ENCODE data around the gene TMED4. TPM values are rescaled to one million over a fixed set of nuclear protein-coding genes. Genes with fewer than 3 reads are reported as not detected.

The TMED4 gene
- total and polyA plus RNA-seq, 2 of the 13 experiments (the other 11 are each of a cell fraction or from before 2014, with no cell fraction given): 81.4 to 109 TPM

DNA sequence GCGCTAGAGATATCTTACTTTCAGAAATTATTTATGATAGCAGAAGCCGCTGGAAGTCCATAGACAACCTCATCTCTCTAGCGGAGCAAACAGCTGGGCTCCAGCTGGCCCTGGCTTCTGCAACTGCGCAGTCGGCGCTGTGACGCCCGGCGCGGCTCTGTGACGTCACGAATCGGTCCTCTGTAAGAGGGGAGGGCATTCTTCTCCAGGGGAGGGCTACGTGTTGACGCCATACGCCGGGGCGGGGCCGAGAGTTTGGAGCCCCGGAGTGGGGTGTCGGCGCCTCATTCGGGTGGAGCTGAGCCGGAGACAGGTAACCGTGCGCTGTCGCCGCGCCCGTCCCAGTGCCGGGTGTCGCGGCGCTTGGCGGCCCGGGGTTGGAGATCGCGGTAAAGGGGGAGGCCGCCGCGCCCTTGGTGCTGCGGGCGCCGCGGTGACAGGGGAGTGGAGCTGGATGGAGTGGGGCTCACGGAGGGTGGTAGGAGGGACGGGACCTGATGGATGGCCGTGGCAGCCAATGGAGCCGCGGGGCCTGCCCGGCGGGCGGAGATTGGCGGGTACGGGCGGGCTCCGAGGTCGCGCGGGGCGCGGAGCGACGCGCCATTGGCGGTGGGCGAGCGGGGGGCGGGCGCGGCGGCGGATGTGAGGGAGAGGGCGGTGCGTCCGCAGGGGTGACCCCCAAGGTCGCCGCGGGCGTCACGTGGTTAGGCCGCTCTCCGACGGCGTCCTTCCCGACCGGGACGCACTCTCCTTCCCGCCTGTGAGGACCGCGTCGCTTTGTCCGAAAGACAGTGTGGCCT, 24.5 kb upstream of the TMED4 start, which contains the start of gene OGDH (continued):
- TF ChIP-seq HINFP (CRISPR knock-in tag; IDR thresholded peaks at IDR 0.05; ENCODE audit: low read depth): peak; percentile 84; the same call in 1 of the 2 replicates
- peak; percentile 37; the same call in 1 of the 2 replicates for TF ChIP-seq ZNF558 (CRISPR knock-in tag; IDR thresholded peaks at IDR 0.05; ENCODE audit: borderline replicate concordance)
- TF ChIP-seq, protein P1, sequence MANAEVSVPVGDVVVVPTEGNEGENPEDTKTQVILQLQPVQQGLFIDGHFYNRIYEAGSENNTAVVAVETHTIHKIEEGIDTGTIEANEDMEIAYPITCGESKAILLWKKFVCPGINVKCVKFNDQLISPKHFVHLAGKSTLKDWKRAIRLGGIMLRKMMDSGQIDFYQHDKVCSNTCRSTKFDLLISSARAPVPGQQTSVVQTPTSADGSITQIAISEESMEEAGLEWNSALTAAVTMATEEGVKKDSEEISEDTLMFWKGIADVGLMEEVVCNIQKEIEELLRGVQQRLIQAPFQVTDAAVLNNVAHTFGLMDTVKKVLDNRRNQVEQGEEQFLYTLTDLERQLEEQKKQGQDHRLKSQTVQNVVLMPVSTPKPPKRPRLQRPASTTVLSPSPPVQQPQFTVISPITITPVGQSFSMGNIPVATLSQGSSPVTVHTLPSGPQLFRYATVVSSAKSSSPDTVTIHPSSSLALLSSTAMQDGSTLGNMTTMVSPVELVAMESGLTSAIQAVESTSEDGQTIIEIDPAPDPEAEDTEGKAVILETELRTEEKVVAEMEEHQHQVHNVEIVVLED (CRISPR knock-in tag; IDR thresholded peaks at IDR 0.05; ENCODE audit: borderline replicate concordance): peak; percentile 98
- TF ChIP-seq, protein P2, sequence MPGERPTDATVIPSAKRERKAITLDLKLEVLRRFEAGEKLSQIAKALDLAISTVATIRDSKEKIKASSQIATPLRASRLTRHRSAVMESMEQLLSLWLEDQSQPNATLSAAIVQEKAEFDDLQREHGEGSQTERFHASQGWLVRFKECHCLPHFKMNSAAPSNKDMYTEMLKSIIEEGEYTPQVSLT (CRISPR knock-in tag; IDR thresholded peaks at IDR 0.05; ENCODE audit: borderline replicate concordance, low read depth): no peak
- peak; percentile 51; the same call in 1 of the 2 replicates for TF ChIP-seq BORCS8-MEF2B (CRISPR knock-in tag; IDR thresholded peaks at IDR 0.05)
- TF ChIP-seq NFATC3 (CRISPR knock-in tag; IDR thresholded peaks at IDR 0.05): peak; percentile 29; the same call in 1 of the 2 replicates
- TF ChIP-seq ZNF605 (CRISPR knock-in tag; IDR thresholded peaks at IDR 0.05): no peak; the same call in 1 of the 2 replicates
- TF ChIP-seq ZNF564 (CRISPR knock-in tag; IDR thresholded peaks at IDR 0.05): 0 out of 2 replicates have a peak, but pooled peaks have one; percentile 52
- peak; percentile 37; the same call in 1 of the 2 replicates for TF ChIP-seq ELF1 (CRISPR knock-in tag; IDR thresholded peaks at IDR 0.05)
- TF ChIP-seq, protein P3, sequence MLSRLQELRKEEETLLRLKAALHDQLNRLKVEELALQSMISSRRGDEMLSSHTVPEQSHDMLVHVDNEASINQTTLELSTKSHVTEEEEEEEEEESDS (CRISPR knock-in tag; IDR thresholded peaks at IDR 0.05; ENCODE audit: borderline replicate concordance): no peak
- TF ChIP-seq, protein P4, sequence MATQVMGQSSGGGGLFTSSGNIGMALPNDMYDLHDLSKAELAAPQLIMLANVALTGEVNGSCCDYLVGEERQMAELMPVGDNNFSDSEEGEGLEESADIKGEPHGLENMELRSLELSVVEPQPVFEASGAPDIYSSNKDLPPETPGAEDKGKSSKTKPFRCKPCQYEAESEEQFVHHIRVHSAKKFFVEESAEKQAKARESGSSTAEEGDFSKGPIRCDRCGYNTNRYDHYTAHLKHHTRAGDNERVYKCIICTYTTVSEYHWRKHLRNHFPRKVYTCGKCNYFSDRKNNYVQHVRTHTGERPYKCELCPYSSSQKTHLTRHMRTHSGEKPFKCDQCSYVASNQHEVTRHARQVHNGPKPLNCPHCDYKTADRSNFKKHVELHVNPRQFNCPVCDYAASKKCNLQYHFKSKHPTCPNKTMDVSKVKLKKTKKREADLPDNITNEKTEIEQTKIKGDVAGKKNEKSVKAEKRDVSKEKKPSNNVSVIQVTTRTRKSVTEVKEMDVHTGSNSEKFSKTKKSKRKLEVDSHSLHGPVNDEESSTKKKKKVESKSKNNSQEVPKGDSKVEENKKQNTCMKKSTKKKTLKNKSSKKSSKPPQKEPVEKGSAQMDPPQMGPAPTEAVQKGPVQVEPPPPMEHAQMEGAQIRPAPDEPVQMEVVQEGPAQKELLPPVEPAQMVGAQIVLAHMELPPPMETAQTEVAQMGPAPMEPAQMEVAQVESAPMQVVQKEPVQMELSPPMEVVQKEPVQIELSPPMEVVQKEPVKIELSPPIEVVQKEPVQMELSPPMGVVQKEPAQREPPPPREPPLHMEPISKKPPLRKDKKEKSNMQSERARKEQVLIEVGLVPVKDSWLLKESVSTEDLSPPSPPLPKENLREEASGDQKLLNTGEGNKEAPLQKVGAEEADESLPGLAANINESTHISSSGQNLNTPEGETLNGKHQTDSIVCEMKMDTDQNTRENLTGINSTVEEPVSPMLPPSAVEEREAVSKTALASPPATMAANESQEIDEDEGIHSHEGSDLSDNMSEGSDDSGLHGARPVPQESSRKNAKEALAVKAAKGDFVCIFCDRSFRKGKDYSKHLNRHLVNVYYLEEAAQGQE (IDR thresholded peaks at IDR 0.05; ENCODE audit: borderline replicate concordance in 1 of 2, low read depth in 1 of 2, low read length in 2 of 2): peak in 1 of 2 experiments; percentile 42; a peak in 1 of 4 replicates
- TF ChIP-seq RAD51 (IDR thresholded peaks at IDR 0.05; ENCODE audit: borderline replicate concordance): peak; percentile 86
- TF ChIP-seq JARID2 (CRISPR knock-in tag; IDR thresholded peaks at IDR 0.05; ENCODE audit: insufficient replicate concordance): no peak
- TF ChIP-seq NR2F1 (CRISPR knock-in tag; IDR thresholded peaks at IDR 0.05): peak; percentile 55 to 75; a peak in 3 of 4 replicates
- TF ChIP-seq TOPORS (CRISPR knock-in tag; IDR thresholded peaks at IDR 0.05): peak; percentile 51; the same call in 1 of the 2 replicates
- TF ChIP-seq ZNF292 (CRISPR knock-in tag; IDR thresholded peaks at IDR 0.05; ENCODE audit: borderline replicate concordance, low read depth): 0 out of 2 replicates have a peak, but pooled peaks have one; percentile 1
- TF ChIP-seq, protein P5, sequence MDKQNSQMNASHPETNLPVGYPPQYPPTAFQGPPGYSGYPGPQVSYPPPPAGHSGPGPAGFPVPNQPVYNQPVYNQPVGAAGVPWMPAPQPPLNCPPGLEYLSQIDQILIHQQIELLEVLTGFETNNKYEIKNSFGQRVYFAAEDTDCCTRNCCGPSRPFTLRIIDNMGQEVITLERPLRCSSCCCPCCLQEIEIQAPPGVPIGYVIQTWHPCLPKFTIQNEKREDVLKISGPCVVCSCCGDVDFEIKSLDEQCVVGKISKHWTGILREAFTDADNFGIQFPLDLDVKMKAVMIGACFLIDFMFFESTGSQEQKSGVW (CRISPR knock-in tag; IDR thresholded peaks at IDR 0.05; ENCODE audit: borderline replicate concordance): no peak
- TF ChIP-seq ZNF543 (CRISPR knock-in tag; IDR thresholded peaks at IDR 0.05): peak; percentile 29; the same call in 1 of the 2 replicates
- TF ChIP-seq ZNF678 (CRISPR knock-in tag; IDR thresholded peaks at IDR 0.05): no peak
